GM21423 (cell line): ENCODE measurements around the gene SHOC1.
A peak's percentile ranks its signal among the peaks of the same experiment; 100 is the strongest.
"Not testable (repeated sequence)": the region's sequence is repeated elsewhere in the genome, so short reads cannot be mapped to it uniquely, and the experiment has no call there.

Experiments used
- ATAC-seq: cut with Tn5 transposase; IDR thresholded peaks from one replicate; pipeline ENCODE4 v1.9.1; 2021; ENCODE audit warnings: mild to moderate bottlenecking, moderate library complexity; ENCODE audit not compliant: unreplicated experiment

SHOC1 gene

DNA sequence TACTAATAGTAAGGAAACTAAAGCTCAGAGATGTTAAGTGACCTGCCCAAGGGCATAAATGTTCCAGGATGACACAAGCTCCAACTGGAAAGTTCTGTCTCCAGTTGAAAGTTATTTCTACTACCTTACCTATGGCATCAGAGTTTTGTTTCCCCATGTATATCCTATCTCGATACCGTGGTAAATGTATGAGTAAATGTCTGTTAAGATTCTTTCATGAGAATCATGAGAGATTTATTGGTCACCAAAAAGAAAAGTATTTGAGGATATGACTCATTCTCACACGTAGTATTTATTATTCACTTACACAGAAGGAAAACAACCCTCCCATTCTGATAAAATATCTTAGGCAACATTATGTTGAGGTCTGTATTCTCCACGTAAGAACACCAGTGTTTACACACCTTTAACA is 11.1 kb upstream of the SHOC1 start:
- no peak for ATAC-seq

DNA sequence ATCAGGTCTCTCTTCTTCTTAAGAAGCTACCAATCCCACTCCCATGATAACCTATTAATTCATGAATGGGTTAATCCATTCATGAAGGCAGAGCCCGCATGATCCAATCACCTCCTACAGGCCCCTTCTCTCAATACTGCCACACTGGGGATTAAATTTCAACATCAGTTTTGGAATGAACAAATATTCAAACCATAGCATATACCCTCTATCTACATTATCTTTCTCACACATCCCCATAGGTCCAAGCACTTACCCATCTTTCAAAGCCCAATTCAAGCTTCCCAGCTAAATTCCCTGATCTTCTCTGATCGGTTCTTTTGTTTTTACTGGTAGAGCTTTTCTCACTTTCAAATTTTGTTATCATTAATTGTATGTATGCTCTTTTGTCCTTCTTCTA is 10.5 kb upstream of the SHOC1 start:
- no peak for ATAC-seq

DNA sequence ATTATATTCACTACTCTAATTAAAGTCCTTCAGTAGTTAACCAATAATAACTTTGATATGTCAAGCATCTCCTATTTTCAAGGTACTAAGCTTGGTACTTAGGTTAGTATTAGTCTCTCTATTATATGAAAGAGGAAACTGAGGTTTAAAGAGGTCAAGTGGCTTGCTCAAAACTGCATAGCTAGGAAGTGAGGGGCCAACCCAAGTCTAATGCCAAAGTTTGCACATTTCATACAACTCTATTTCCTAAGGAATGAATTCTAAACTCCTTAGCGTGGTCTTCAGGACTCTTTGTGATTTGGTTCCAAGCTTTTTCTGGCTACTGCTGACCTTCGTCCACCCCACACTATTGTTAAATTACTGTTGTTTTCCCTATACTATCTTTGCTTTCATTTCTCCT is 9.9 kb upstream of the SHOC1 start:
- no peak for ATAC-seq

DNA sequence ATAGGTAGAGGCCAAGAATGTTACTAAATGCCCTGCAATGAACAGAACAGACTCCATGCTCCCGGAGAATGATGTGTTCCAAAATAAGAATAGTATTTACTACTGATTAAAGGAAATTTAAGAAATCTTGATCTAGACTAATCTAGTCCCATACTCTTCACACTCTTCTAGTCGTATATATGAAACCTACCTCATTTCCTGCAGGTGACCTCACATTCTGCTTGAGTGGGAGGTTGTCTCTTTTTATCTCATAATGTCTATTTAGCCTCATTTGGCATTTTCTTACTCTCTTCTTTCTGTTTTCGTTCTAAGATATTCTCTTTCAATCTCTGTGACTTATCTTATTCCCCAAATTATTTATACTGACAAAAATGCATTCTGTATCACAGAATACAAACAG is 9.2 kb upstream of the SHOC1 start:
- no peak for ATAC-seq

DNA sequence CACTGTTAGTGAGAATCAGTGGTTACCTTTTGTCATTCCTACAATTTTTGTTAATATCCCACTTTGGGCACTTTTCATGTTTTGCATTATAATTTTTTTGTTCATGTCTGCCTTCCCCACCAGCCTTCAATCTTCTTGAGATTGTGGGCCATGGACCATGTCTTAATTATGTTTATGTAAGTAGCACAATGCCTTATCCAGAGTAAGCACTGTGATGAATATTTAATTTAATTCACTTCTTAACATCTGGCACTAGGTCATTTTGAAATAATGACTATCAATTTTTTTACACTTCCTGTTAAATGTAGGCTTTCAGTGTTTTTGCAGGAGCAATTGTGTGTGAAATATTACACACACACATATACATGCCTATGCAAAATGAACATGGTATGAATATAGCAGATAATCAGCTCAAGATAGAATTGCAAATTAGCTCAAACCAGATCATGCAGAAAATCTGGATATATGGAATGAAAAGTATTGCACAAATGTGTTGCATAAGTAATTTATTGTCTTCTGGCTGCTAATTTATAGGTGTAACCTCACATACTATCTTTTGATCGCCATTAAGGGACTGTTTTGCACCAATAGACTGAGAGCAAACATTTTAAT is 5.3 kb upstream of the SHOC1 start:
- no peak for ATAC-seq

DNA sequence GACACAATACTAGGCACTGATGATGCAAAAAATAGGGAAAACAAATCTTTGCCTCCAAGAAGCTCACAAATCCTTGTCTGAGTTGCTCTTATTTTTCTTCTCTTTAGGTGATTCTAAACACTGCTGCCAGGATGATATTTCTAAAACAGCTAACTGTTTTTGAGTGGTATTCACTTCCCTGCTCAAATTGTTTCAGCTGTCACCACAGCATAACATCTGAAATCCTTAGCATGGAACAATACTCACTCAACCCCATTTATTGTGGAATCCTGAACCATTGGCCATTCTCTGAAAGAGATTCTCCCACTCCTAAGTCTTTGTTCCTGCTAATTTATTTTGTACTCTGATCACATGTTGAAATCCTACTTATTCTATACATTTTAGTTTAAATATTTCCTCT is 4.8 kb upstream of the SHOC1 start:
- ATAC-seq: no peak

DNA sequence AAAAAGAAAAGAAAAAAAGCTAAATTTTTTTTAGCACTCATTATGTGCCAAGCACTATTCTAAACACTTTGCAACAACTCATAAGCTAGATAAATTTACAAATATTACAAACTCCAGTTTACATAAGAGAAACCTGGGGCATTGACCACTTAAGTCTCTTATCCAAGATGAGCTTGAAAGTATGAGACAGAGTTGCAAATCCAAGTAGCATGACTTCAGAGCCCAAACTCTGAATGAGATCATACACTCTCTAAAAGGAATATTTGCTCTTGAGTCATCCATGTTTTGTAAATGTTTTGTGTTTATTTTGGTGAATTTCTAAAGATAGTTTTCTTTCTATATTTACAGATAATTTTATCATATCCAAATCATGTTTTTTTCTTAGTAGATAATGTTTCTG is 4.0 kb upstream of the SHOC1 start:
- no peak for ATAC-seq

DNA sequence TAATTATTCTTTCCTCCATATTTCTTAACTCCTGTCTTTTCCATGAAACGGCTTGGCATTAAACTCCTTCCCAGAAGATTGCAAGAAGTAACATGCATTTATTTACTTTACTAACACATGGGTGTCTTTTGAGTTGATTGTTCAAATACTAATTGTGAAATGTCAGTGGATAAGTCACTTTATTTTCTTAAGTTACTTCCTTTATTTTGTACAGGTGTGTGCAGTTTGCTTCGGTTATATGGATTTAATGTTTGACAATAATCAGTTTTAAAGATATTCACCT is 761 bp upstream of the SHOC1 start:
- ATAC-seq: no peak

DNA sequence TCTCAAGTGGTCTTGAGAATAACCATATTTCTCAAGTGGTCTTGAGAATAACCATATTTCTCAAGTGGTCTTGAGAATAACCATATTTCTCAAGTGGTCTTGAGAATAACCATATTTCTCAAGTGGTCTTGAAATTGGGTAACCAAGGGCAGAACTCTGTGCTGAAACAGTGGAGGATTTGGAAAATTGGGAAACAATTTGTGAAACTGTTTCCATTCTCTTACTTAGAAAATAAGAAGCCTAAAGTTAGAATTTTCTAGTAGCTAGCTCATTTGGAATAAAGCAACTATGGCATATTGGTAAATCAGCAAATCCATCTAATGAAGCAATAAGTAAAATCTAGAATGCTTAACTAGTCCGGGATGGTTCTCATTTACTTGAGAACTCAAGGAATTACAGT is 2.9 kb downstream of the SHOC1 start:
- ATAC-seq: not testable (repeated sequence)

DNA sequence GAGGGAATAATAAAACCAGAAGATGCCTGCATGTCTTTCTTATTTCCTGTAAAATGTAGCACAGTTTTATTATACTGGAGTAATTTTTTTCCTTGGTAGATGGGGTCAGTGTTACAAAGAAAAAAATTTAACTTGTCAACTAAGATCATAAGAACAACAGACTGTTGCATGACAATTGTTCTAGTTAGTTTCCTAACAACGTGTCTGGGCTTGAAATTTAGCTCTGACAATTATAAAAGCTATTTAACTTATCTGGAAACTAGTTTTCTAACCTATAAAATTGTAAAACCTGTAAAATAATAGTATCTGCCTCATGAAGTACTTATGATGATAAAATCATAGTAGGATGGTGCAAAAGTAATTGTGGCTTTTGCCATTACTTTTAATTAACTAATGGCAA is 4.9 kb downstream of the SHOC1 start:
- ATAC-seq: no peak

DNA sequence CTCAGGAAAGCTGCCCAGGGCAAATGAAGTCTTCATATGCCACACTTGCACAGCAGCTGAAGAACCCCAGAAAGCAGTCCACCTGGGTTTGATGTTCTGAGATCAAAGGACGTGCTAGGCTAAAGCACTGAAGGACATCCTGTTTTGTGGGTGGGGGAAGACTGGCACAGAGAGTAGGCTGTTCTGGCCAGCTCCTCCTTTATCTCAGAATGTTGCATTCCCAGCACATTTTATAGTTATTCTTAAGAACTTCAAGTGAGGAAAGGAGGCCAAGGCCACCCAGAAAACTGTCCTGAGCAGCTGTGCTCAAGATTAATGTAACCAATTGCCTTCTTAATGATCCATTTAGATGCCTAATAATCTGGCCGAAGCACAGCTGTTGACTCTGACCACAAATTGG is 10.9 kb downstream of the SHOC1 start:
- ATAC-seq: no peak

DNA sequence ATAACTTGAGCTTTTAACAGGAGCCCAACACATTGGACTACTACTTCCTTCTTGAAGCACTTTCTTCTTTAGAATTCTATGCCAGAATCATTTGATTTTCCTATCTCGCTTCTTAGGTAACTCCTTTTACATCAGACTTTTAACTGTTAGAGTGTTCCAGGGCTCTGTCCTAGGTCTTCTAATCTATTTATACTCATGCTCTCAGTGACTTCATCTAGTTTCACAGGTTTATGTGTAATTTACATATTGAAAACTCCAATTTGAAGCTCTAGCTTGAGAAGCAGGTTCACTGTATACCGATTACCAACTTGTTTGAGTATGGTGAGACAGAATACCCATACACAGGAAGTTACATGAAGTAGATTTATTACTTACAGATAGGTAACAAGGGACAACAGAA is 11.3 kb downstream of the SHOC1 start:
- ATAC-seq: no peak

DNA sequence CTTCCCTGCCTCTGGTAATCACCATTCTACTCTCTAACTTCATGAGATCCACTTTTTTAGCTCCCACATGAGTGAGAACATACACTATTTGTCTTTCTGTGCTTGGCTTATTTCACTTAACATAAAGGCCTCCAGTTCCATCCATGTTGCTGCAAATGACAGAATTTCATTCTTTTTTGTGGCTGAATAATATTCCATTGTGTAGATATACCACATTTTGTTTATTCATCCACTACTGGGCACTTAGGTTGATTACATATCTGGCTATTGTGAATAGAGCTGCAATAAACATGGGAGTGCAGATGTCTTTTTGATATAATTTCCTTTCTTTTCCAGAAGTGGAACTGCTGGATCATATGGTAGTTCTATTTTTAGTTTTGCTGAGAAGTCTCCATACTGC is 28.7 kb downstream of the SHOC1 start:
- no peak for ATAC-seq

DNA sequence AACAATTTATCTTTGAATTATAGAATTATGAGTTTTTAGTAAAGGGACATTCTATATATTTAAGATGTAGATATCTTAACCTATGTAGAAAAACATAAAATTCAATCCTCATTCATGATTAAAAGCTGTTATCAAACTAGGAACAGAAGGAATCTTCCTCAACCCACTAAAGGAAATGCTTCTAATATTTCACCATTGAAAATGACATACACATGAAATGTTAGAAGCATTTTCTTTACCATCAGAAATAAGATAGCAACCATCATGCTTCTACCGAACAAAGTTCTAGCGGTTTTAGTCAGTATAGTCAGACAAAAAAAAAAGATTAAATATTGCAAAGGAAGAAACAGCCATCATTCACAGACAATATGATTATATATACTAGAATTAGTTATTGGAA is 32.2 kb downstream of the SHOC1 start:
- no peak for ATAC-seq

DNA sequence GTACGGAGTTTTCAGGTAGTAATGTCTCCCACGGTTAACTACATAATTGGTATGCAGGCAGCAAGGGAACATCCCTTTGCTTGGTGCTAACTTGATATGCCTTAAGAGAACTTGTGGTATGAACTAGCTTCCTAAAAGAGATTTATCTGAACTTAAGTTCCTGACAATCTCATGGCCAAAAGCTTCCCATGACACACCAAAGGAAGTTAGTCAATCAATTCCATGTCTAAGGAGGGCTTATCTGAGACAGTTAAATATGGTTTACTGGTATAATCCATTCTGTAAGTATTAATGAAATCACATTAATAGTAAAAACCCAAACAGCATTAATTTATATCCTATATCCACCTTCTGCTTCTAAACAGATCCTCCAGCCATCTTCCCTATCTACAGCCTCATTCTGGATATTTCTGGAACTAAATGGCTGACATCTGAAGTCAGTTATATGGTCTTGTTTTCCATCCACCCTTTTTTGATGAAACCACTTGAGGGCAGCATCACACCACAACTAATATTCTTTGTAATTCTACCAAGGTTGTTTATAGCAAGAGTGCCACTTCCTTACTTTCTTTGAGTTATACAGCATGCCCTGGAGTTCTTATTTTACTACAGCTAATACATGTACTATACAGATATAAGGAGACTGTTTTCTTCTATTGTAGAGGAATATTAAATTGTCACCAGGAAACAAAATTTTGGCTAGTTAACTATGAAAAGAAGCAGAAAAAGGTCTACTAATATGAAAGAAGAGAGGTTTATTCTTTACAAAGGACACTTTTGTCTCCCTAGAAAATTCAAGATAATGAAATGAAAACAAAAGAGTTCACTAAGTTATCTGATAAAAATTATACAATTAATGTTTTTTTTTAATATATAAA is 34.7 kb downstream of the SHOC1 start:
- peak; percentile 75 for ATAC-seq

DNA sequence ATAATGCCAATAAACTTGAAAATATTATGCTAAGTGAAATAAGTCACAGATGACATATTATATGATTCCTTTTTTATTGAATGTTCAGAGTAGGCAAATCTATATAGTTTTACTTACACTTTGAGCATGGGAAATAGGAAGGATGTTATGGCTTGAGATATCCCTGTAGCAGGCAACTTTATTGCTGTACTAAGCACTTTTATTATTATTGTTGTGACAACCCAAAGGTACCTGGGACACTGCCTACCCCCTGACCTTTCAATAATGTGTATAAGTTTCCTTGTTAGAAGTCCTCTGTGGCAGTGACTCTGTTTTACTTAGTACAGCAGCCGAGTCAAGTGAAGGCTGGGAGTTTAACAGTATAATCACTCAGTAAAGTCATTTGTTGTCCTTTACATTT is 39.9 kb downstream of the SHOC1 start:
- no peak for ATAC-seq

DNA sequence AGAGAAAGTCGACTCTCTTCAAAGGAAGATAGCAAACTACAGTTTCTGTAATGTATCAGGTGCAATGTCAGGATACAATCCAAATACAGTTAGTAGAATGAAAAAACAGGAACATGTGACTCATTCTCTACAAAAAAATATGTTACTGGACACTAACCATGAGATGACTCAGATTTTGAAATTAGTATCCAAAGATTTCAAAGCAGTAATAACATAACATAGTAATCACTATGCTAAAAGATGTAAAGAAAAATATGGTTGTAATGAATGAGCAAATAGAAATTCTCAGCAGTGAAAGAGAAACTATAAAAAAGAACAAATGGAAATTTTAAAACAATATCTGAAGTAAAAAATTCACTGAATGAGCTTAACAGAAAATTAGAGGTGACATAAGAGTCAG is 42.3 kb downstream of the SHOC1 start:
- ATAC-seq: no peak
